RWPE2 (cell line): ENCODE results near the gene KRTAP4-7.
"Not testable (repeated sequence)": the region's sequence is repeated elsewhere in the genome, so short reads cannot be mapped to it uniquely, and the experiment has no call there.

Experiments
- ATAC-seq: fragments of 200-7000 bp; cut with Tn5 transposase; 3 replicates; pipeline ENCODE4 v1.9.1; 2021; ENCODE audit warnings: low read depth
- DNase-seq: peaks from one replicate; pipeline ENCODE4 v3.0.0-alpha.2; 2020; ENCODE audit warnings: low spot score
- H3K27ac ChIP-seq: fragments of 450-650 bp; 2 replicates; pipeline ENCODE4 v1.5.1; 2017; ENCODE audit warnings: mild to moderate bottlenecking; ENCODE audit not compliant: poor library complexity, severe bottlenecking
- H3K27me3 ChIP-seq: fragments of 250-450 bp; sonication (Bioruptor Pico); 2 replicates; pipeline ENCODE4 v1.5.1; 2021; ENCODE audit warnings: mild to moderate bottlenecking, moderate library complexity; ENCODE audit not compliant: insufficient read depth, poor library complexity, severe bottlenecking
- H3K36me3 ChIP-seq: fragments of 250-450 bp; sonication (Bioruptor Pico); 2 replicates; pipeline ENCODE4 v1.5.1; 2020; ENCODE audit warnings: low read depth, mild to moderate bottlenecking, moderate library complexity
- H3K4me1 ChIP-seq: fragments of 250-450 bp; sonication (Bioruptor Pico); 2 replicates; pipeline ENCODE4 v1.5.1; 2021; ENCODE audit warnings: mild to moderate bottlenecking, moderate library complexity; ENCODE audit not compliant: insufficient read depth, poor library complexity, severe bottlenecking
- H3K4me3 ChIP-seq: fragments of 250-450 bp; sonication (Bioruptor Pico); 2 replicates; pipeline ENCODE4 v1.5.1; 2021; ENCODE audit warnings: mild to moderate bottlenecking, moderate library complexity; ENCODE audit not compliant: severe bottlenecking
- H3K9me3 ChIP-seq: fragments of 250-450 bp; sonication (Bioruptor Pico); 2 replicates; pipeline ENCODE4 v1.5.1; 2021; ENCODE audit warnings: mild to moderate bottlenecking, moderate library complexity; ENCODE audit not compliant: severe bottlenecking
- CTCF ChIP-seq: fragments of 450-650 bp; IDR thresholded peaks from one replicate; pipeline ENCODE4 v1.5.1; 2017; ENCODE audit warnings: mild to moderate bottlenecking, moderate library complexity; ENCODE audit not compliant: poor library complexity, severe bottlenecking

The KRTAP4-7 gene

DNA sequence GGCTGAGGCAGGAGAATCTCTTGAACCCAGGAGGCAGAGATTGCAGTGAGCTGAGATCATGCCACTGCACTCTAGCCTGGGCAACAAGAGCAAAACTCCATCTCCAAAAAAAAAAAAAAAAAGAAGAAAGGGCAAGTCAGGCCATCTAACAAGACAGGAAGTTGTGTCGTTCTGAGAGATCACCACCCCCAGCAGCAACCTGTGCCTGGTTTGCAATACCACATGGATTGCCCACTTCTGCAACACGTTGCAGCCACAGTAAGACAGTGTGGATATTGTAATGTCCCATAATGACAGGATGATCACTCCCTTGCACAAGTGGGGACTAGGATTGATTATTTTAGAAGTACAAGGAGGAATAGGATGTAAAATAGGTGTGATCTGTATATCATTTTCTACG is 14.9 kb upstream of the KRTAP4-7 start:
- Histone ChIP-seq H3K27ac (no peak overlapping the region), H3K4me1 (peaks cover 10% of the 10 kb centered on the region), H3K9me3 (no peaks in the 10 kb centered on the region), H3K27me3 (no peaks in the 10 kb centered on the region), H3K4me3 (no peak overlapping the region), H3K36me3 (no peaks in the 10 kb centered on the region)
- DNase-seq: no peak
- TF ChIP-seq CTCF: no peak
- no peak for ATAC-seq

DNA sequence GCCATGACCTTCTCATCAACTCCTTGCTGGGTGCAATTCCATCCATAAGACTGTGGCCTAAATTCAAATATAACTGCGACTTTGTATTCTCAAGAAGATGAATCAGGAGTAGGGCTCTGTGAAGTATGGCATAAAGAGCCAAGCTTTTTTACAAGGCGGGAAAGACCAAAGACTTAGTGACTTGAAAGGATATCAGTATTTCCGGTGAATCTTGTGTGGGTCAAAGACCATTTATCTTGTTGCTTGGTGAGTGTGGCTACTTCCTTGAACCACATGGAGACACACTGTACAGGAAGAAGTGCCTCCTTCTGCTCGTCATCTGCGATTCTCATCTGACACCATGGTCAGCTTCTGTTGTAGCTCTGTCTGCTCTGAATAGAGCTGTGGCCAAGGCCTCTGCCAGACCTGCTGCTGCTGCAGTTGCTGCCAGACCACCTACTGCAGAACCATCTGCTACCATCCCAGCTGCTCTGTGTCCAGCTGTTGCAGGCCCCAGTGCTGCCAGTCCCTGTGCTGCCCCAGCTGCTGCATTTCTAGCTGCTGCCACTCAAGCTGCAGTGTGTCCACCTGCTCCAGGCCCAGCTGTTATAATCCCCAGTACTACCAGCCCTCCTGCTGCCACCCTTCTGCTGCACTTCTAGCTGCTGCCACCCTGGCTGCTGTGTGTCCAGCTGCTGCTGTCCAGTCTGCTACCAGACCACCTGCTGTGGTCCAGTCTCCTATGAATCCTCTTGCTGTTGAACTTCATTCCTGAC is 12.2 kb upstream of the KRTAP4-7 start:
- no peak overlapping the region for H3K27ac ChIP-seq
- H3K4me1 ChIP-seq: no peaks in the 10 kb centered on the region
- no peaks in the 10 kb centered on the region for H3K27me3 ChIP-seq
- TF ChIP-seq CTCF: no peak
- no peak for DNase-seq
- no peaks in the 10 kb centered on the region for H3K36me3 ChIP-seq
- no peak overlapping the region for H3K4me3 ChIP-seq
- H3K9me3 ChIP-seq: no peaks in the 10 kb centered on the region
- ATAC-seq: no peak

GRCh38 chr17:41073676-41074075 is 10.3 kb upstream of the KRTAP4-7 start:
- H3K27me3 ChIP-seq: no peaks in the 10 kb centered on the region
- H3K27ac ChIP-seq: no peak overlapping the region
- no peak overlapping the region for H3K4me3 ChIP-seq
- TF ChIP-seq CTCF: no peak
- no peaks in the 10 kb centered on the region for H3K36me3 ChIP-seq
- DNase-seq: no peak
- H3K4me1 ChIP-seq: no peaks in the 10 kb centered on the region
- ATAC-seq: no peak
- H3K9me3 ChIP-seq: no peaks in the 10 kb centered on the region

DNA sequence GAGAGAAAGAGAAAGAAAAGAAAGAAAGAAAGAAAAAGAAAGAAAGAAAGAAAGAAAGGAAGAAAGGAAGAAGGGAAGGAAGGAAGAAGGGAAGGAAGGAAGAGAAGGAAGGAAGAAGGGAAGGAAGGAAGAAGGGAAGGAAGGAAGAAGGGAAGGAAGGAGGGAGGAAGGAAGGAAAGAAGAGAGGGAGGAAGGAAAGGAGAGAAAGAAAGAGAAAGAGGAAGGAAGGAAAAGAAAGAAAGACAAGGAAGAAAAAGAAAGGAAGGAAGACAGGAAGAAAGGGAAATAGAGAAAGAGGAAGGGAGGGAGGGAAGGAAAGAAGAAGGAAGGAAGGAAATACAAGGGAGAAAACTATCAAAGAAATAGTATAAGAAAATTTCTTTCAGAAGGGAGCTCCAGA is 7.2 kb upstream of the KRTAP4-7 start:
- H3K4me1 ChIP-seq: no peaks in the 10 kb centered on the region
- H3K36me3 ChIP-seq: no peaks in the 10 kb centered on the region
- no peak for ATAC-seq
- no peak for DNase-seq
- H3K27me3 ChIP-seq: no peaks in the 10 kb centered on the region
- H3K27ac ChIP-seq: no peak overlapping the region
- TF ChIP-seq CTCF: no peak
- no peaks in the 10 kb centered on the region for H3K9me3 ChIP-seq
- H3K4me3 ChIP-seq: no peak overlapping the region

GRCh38 chr17:41082626-41083025 is 1.3 kb upstream of the KRTAP4-7 start:
- DNase-seq: no peak
- no peaks in the 10 kb centered on the region for H3K36me3 ChIP-seq
- H3K27me3 ChIP-seq: no peaks in the 10 kb centered on the region
- peaks cover 9% of the 10 kb centered on the region for H3K4me1 ChIP-seq
- no peaks in the 10 kb centered on the region for H3K9me3 ChIP-seq
- peak overlapping the region; percentile 71 for H3K27ac ChIP-seq
- ATAC-seq: peak; percentile 70
- TF ChIP-seq CTCF: no peak
- H3K4me3 ChIP-seq: no peak overlapping the region

DNA sequence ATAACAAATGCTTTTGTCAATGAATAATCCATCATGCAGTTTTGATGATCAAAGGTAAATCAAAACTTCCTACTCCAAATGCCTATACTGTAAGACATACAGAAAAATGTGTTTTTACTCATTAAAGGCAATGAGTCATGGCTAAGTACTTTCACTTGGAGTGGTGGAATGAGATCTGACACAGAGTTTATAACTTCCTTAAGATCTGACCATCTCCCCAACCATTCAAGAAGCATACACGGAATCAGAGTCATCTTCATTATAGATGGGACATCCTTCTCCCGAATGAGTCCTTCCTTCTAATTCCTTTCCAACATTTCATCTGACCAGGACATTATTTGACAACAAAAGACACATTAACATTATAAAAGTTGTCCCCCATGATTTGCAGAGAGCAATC is 523 bp upstream of the KRTAP4-7 start:
- not testable (repeated sequence) for H3K27me3 ChIP-seq, H3K9me3 ChIP-seq, DNase-seq, H3K36me3 ChIP-seq, H3K4me1 ChIP-seq, H3K4me3 ChIP-seq
- ATAC-seq: peak; percentile 95
- H3K27ac ChIP-seq: peak overlapping the region; percentile 71

GRCh38 chr17:41088760-41089352 is 4.9 kb downstream of the KRTAP4-7 start:
- DNase-seq, H3K27ac ChIP-seq, ATAC-seq, H3K4me1 ChIP-seq, H3K4me3 ChIP-seq, H3K9me3 ChIP-seq, H3K36me3 ChIP-seq, H3K27me3 ChIP-seq: not testable (repeated sequence)
